ENCODE measurements around the gene MEFV. TPM values are rescaled to one million over a fixed set of nuclear protein-coding genes. Genes with fewer than 3 reads are reported as not detected.

Gene MEFV
- total and polyA plus RNA-seq, 2 of the 13 experiments (the other 11 are each of a cell fraction or from before 2014, with no cell fraction given) = 0.22 TPM; not detected in 1

- TF ChIP-seq HINFP (CRISPR knock-in tag; IDR thresholded peaks at IDR 0.05; ENCODE audit: low read depth) (0 out of 2 replicates have a peak, but pooled peaks have one; percentile 49), NFE2L1 (CRISPR knock-in tag; IDR thresholded peaks at IDR 0.05; ENCODE audit: borderline replicate concordance) (no peak), ZNF629 (CRISPR knock-in tag; conservative IDR thresholded peaks at IDR 0.05) (no peak), RORA (CRISPR knock-in tag; IDR thresholded peaks at IDR 0.05) (no peak), ZSCAN22 (CRISPR knock-in tag; IDR thresholded peaks at IDR 0.05) (no peak), ZNF574 (CRISPR knock-in tag; IDR thresholded peaks at IDR 0.05) (peak; percentile 65), ZSCAN30 (CRISPR knock-in tag; IDR thresholded peaks at IDR 0.05) (no peak), HOXA5 (CRISPR knock-in tag; IDR thresholded peaks at IDR 0.05) (no peak), EHMT2 (IDR thresholded peaks at IDR 0.05; ENCODE audit: borderline replicate concordance, low read depth, low read length) (no peak), ZNF446 (CRISPR knock-in tag; IDR thresholded peaks at IDR 0.05) (peak; percentile 93), ZKSCAN8 (CRISPR knock-in tag; IDR thresholded peaks at IDR 0.05; ENCODE audit: borderline replicate concordance) (peak; percentile 24; the same call in 1 of the 2 replicates), HMGXB4 (CRISPR knock-in tag; IDR thresholded peaks at IDR 0.05; ENCODE audit: borderline replicate concordance in 1 of 2, low read depth in 1 of 2) (peak; percentile 33 to 56; a peak in 2 of 4 replicates), RFX1 (IDR thresholded peaks at IDR 0.05) (no peak), GLI4 (CRISPR knock-in tag; IDR thresholded peaks at IDR 0.05; ENCODE audit: borderline replicate concordance) (0 out of 2 replicates have a peak, but pooled peaks have one; percentile 28), RFX3 (CRISPR knock-in tag; IDR thresholded peaks at IDR 0.05) (no peak), ZBTB3 (CRISPR knock-in tag; IDR thresholded peaks at IDR 0.05; ENCODE audit: borderline replicate concordance, low read depth) (0 out of 2 replicates have a peak, but pooled peaks have one; percentile 44), CCAR2 (optimal IDR thresholded peaks at IDR 0.05; ENCODE audit: low read depth, low read length) (no peak), NFKBIZ (CRISPR knock-in tag; IDR thresholded peaks at IDR 0.05) (no peak), ZNF350 (CRISPR knock-in tag; IDR thresholded peaks at IDR 0.05; ENCODE audit: borderline replicate concordance, low read depth) (peak; percentile 83), GFI1 (CRISPR knock-in tag; IDR thresholded peaks at IDR 0.05; ENCODE audit: borderline replicate concordance) (peak; percentile 31; the same call in 1 of the 2 replicates), SRF (IDR thresholded peaks at IDR 0.05; ENCODE audit: low read depth, low read length) (no peak; the same call in 1 of the 2 replicates), ATF7-NPFF (CRISPR knock-in tag; IDR thresholded peaks at IDR 0.05; ENCODE audit: low read depth) (0 out of 2 replicates have a peak, but pooled peaks have one; percentile 22), ZNF383 (CRISPR knock-in tag; IDR thresholded peaks at IDR 0.05; ENCODE audit: borderline replicate concordance) (no peak)
These were observed 8.0 kb upstream of the MEFV start (continued) for GRCh38 chr16:3264137-3265036.
